NB4 (cell line): Measurements from ENCODE around the gene INAFM1.

Experiments
- DNase-seq: peaks from one replicate; pipeline ENCODE4 v3.0.0; 2010; ENCODE audit warnings: low read depth
- H3K4me3 ChIP-seq: one replicate; pipeline ENCODE4 v1.5.1; 2011; ENCODE audit warnings: mild to moderate bottlenecking, low read depth, low read length, moderate library complexity
- MYC ChIP-seq: IDR thresholded peaks from 2 replicates; pipeline ENCODE4 v1.6.1; 2011; ENCODE audit warnings: low read depth, low read length
- POLR2A ChIP-seq: IDR thresholded peaks from 2 replicates; pipeline ENCODE4 v1.6.1; 2011; ENCODE audit warnings: mild to moderate bottlenecking; ENCODE audit not compliant: insufficient read length; ENCODE audit errors: extremely low read depth
- TF ChIP-seq, protein P1 (sequence below): IDR thresholded peaks from one replicate; pipeline ENCODE4 v1.5.1; 2012; ENCODE audit warnings: low read depth, low read length
- TF ChIP-seq, protein P2 (sequence below): IDR thresholded peaks from 2 replicates; pipeline ENCODE4 v1.6.1; 2011; ENCODE audit warnings: low read depth, low read length

INAFM1 gene

DNA sequence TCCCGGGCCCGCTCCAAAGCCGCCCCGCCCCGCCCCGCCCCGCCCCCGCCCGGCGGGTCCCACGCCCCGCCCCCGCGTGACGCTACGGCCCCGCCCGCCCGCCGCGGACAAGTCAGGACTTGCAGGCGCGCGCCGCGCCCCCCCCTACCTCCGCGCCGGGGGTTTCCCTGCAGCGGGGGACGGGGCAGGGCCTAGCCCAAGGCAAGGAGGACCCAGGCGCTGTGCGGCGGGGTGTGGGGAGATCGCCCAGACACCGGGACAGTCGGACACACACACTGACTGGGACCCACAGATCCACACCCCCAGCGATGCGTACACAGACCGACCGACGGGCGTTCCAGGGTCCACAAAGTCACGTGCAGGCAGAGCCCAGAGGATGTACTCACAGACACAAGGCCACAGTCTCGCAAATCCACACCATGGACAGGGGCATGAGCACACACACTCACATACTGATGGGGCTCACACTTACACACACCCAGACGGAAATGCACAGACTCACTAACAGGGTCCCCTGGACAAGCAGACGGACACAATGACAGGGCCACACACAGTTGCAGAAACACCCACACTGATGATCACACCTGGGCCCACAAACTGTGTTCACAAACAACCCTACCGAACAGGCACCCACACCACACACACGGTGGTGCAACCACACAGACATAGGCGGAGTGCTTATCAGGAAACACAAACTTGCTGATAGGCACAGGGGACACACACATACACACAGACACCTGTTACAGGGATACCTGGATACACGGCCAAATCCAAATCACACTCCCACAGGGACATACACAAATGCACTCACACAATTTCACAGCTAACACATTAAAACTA lies 43.2 kb upstream of the INAFM1 start:
- DNase-seq = peak; percentile 92
- TF ChIP-seq, protein P1, sequence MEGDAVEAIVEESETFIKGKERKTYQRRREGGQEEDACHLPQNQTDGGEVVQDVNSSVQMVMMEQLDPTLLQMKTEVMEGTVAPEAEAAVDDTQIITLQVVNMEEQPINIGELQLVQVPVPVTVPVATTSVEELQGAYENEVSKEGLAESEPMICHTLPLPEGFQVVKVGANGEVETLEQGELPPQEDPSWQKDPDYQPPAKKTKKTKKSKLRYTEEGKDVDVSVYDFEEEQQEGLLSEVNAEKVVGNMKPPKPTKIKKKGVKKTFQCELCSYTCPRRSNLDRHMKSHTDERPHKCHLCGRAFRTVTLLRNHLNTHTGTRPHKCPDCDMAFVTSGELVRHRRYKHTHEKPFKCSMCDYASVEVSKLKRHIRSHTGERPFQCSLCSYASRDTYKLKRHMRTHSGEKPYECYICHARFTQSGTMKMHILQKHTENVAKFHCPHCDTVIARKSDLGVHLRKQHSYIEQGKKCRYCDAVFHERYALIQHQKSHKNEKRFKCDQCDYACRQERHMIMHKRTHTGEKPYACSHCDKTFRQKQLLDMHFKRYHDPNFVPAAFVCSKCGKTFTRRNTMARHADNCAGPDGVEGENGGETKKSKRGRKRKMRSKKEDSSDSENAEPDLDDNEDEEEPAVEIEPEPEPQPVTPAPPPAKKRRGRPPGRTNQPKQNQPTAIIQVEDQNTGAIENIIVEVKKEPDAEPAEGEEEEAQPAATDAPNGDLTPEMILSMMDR = no peak
- TF ChIP-seq POLR2A = no peak
- TF ChIP-seq, protein P2, sequence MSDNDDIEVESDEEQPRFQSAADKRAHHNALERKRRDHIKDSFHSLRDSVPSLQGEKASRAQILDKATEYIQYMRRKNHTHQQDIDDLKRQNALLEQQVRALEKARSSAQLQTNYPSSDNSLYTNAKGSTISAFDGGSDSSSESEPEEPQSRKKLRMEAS = peak; percentile 64; the same call in 1 of the 2 replicates
- no peak; the same call in 1 of the 2 replicates for TF ChIP-seq MYC
- peak overlapping the region; percentile 39 for H3K4me3 ChIP-seq

DNA sequence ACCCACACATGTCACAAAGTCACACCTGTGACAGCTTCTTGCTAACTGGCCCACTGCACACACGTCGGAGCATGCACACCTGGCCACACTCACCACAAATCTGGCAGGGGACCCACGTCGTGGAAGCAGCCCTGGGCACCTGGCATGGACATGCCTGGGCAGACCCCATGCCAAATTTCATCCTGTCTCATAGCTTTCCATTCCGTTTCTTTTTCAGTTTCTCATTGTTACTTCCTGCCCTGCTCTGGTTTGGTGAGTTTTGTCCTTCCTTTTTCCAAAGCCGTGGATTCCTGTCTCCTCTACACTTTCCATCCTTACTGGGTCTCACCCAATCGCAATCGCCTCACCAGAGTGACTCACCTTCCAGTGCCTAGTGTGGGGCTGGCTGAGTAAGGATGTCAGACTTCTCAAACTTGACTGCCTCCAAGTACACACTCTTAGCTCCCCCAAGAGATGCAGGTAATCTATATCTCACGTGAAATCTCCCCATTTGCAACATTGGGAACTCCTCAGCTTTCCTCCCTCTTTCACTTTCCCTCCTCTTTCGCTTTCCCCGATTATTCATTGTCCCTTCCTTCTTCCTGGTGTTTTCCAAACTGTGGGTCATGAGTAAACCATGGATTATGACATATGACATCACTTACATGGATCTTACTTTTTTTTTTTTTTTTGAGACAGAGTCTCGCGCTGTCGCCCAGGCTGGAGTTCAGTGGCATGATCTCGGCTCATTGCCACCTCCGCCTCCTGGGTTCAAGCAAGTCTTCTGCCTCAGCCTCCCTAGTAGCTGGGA lies 42.1 kb upstream of the INAFM1 start:
- TF ChIP-seq POLR2A (no peak), MYC (no peak)
- TF ChIP-seq, protein P1 = no peak
- TF ChIP-seq, protein P2 = no peak

DNA sequence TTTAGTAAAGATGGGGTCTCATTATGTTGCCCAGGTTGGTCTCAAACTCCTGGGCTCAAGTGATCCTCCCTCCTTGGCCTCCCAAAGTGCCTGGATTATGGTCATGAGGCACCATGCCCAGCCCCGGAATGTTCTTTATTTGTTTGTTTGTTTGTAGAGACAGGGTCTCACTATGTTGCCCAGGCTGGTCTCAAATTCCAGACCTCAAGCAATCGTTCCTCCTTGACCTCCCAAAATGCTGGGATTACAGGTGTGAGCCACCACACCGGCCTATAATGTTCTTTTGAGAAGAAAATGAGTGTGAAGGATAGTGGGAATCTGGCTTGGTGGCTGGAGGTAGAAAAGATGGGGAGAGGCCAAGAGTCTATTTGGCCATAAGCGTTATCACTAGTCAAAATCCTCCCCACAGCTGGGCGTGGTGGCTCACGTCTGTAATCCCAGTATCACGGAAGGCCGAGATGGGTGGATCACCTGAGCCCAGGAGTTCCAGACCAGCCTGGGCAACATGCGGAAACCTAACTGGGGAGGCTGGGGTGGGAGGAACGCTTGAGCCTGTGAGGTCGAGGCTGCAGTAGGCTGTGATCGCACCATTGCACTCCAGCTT lies 38.5 kb upstream of the INAFM1 start:
- no peak overlapping the region for H3K4me3 ChIP-seq
- TF ChIP-seq, protein P1 = no peak
- TF ChIP-seq POLR2A (no peak), MYC (no peak)
- TF ChIP-seq, protein P2 = no peak
- DNase-seq = no peak

More for the DNA sequence above, 42.1 kb upstream of the INAFM1 start:
- H3K4me3 ChIP-seq = no peak overlapping the region
- DNase-seq = peak; percentile 54

DNA sequence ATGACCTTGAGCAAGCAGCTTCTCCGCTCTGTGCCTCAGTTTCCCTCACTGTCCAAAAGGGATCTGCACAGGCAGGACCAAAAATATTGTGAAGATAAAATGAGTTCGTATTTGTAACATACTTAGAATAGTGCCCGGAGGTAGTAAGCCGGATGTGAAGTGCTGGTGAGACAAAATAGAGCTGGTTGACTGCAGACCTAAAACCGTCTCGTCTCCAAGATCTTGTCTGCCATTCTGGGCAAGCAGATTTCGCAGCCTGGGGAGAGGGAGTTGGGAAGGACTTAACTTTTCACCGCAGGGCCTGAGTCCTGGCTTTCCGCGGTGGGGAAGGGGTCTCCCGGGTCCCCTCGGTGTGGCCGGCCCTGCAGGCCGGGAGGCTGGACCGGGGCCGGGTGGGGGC lies 35.5 kb upstream of the INAFM1 start:
- no peak for TF ChIP-seq MYC
- TF ChIP-seq, protein P2 = no peak
- no peak for TF ChIP-seq POLR2A
- TF ChIP-seq, protein P1 = no peak
- peak; percentile 53 for DNase-seq

DNA sequence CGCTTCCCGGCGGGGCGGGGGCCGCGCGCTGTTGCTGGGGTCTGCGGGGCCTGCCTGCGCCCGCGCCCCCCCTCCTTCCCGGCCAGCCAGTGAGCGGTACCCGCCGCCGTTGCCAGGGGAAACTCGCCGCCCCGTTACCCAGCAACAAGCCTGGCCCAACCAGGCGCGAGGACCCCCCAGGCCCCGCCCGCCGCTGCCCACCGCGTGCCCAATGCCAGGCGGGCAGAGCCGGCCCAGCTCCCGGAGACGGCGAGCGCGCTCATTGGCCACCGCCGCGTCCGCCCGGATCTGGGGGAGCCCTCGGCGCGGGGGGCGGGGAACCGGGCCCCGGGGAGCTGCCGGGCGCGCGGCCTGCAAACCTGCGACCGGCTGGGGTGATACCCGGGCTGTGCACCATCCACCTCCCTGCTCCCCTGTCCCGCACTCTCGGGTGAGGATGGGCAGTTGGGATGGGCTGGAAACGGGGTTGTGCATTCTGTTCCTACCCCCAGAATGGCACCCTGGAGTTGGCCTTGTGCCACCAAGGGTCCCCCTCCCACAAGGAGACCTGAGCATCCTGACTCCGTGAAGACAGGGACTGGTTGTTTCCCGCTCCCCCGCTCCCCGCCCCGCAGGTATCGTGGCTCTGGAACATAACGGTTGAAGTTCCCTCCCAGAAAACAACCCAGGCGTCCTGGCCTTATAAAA lies 34.9 kb upstream of the INAFM1 start:
- H3K4me3 ChIP-seq = no peak overlapping the region
- TF ChIP-seq MYC (no peak), POLR2A (no peak)
- TF ChIP-seq, protein P1 = no peak
- TF ChIP-seq, protein P2 = no peak
- DNase-seq = peak; percentile 38

More for the DNA sequence above, 35.5 kb upstream of the INAFM1 start:
- H3K4me3 ChIP-seq = no peak overlapping the region
